Effector memory CD4-positive, alpha-beta T cell (primary cell): Measurements from ENCODE around the gene SMAD6.

ENCODE experiments used
- DNase-seq, 3 donors: peaks; one replicate each; pipeline ENCODE4 v3.0.0-alpha.2; 2020
- H3K27ac ChIP-seq: 2 replicates; pipeline ENCODE4 v1.7.0; 2013; ENCODE audit warnings: mild to moderate bottlenecking, low read length, moderate library complexity; ENCODE audit not compliant: insufficient read depth, poor library complexity, severe bottlenecking
- H3K27me3 ChIP-seq: replicated peaks from 2 replicates; pipeline ENCODE4 v1.7.0; 2013; ENCODE audit warnings: mild to moderate bottlenecking, low read length; ENCODE audit not compliant: insufficient read depth, control insufficient read depth, poor library complexity, severe bottlenecking
- H3K36me3 ChIP-seq: 2 replicates; pipeline ENCODE4 v1.7.0; 2013; ENCODE audit warnings: mild to moderate bottlenecking, low read length, moderate library complexity; ENCODE audit not compliant: control insufficient read depth, insufficient read depth
- H3K4me1 ChIP-seq: 2 replicates; pipeline ENCODE4 v1.7.0; 2013; ENCODE audit warnings: low read length, mild to moderate bottlenecking; ENCODE audit not compliant: control insufficient read depth, insufficient read depth, poor library complexity, severe bottlenecking
- H3K4me3 ChIP-seq: 2 replicates; pipeline ENCODE4 v1.7.0; 2013; ENCODE audit warnings: low read length, low read depth, mild to moderate bottlenecking; ENCODE audit not compliant: insufficient read depth, poor library complexity, severe bottlenecking
- H3K9me3 ChIP-seq: 2 replicates; pipeline ENCODE4 v1.7.0; 2013; ENCODE audit warnings: mild to moderate bottlenecking, low read length, moderate library complexity; ENCODE audit not compliant: control insufficient read depth

SMAD6 gene

DNA sequence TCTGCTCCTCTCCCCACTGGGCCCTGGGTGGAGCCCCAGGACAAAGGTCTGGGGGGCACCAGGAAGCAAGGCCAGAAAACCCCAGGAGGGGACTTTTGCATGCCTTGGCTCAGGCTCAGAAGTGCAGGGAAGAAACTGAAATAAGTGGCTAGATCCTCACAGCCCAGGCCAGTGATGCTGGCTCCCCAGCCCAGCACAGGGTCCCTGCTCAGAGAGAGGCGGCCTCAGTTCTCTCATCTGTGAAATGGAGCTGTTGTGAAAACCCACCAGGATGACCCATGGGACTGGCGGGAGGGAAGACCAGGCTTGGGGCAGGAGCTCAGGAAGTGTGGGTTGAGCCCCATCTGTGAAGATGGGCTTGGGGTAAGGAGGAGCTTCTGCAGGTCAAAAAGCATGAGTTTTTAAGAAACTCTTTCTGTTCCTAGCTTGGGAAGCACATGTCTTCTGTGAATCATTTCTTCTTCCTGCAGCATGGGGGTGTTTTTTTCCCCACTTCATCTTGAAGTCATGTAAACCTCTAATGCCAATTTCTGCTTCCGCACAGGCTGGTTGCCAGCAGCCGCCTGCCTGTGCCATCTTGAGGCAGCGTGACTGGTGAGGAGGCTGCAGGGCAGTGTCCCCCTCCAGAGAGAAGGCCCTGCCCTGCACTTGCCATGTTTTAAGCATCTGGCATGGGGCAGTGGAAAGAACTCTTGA lies 118.6 kb downstream of the SMAD6 start:
- no peak overlapping the region for H3K27ac ChIP-seq

DNA sequence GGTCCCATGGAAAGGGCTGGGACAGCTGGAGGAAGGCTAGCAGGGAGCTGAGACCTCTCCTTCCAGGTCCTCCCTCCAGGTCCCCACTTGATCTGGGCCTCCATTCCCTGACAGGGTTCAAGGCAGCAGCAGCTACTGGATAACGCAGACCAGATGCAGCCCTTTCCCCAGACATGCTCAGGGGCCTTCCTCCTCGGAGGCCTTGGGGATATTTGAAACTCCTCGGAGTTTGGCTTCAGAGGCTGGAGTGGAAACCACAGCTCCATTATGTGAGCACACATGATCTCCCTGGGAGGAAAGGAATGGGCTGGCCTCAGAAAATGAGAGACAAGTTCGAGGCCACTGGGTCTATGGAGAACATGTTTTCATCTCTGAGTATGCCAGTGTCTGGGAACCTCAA lies 119.3 kb downstream of the SMAD6 start:
- DNase-seq = no peak
- H3K4me1 ChIP-seq = no peaks in the 10 kb centered on the region

More for the DNA sequence above, 118.6 kb downstream of the SMAD6 start:
- H3K27me3 ChIP-seq = no peaks in the 10 kb centered on the region
- no peaks in the 10 kb centered on the region for H3K4me1 ChIP-seq
- H3K9me3 ChIP-seq = no peaks in the 10 kb centered on the region
- DNase-seq = no peak
- H3K36me3 ChIP-seq = no peaks in the 10 kb centered on the region
- H3K4me3 ChIP-seq = no peak overlapping the region

DNA sequence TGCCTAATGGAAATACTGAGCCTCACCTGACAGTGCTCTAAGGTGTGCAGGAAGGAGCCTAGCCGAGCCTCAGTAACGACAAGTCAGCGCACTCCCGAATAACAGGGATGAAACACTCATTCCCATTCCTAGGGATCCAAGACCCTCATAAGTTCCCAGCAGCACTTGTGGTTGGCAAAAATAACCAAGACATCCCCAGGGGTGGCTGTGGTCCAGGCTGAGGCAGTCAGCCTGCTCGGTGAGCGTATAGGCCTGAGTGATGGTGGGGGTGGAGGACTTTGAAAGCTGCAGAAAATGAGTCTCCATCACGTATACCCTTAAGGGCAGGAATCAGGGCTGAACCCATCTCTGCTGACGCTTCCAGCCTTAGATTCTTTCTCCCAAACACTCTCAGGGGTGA lies 120.1 kb downstream of the SMAD6 start:
- Histone ChIP-seq H3K36me3 (no peaks in the 10 kb centered on the region), H3K27ac (no peak overlapping the region), H3K4me3 (no peak overlapping the region), H3K27me3 (no peaks in the 10 kb centered on the region), H3K4me1 (no peaks in the 10 kb centered on the region), H3K9me3 (no peaks in the 10 kb centered on the region)
- DNase-seq = no peak

More for the DNA sequence above, 119.3 kb downstream of the SMAD6 start:
- Histone ChIP-seq H3K9me3 (no peaks in the 10 kb centered on the region), H3K27me3 (no peaks in the 10 kb centered on the region), H3K4me3 (no peak overlapping the region), H3K27ac (no peak overlapping the region), H3K36me3 (no peaks in the 10 kb centered on the region)

DNA sequence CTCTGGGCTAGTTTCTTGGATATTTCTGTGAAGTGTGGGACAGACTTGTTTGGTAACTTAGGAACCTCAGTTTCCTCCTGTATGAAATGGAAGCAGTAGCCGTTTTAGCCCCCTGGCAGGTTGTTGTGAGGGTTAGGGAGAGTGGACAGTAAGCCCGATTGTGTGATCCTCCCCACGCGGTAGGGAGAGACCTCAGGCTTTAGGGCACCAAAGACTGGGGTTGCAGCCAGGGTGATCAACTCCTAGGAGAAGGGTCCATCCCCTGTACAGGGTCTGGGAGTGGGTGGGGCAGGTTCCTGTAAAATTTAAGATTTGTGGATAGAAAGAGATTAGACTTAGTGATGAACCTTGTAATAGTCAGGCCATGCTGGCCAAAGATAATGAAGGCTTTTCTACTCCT lies 120.5 kb downstream of the SMAD6 start:
- Histone ChIP-seq H3K9me3 (no peaks in the 10 kb centered on the region), H3K27me3 (no peaks in the 10 kb centered on the region), H3K4me1 (no peaks in the 10 kb centered on the region), H3K4me3 (no peak overlapping the region), H3K36me3 (no peaks in the 10 kb centered on the region), H3K27ac (no peak overlapping the region)
- DNase-seq = no peak

DNA sequence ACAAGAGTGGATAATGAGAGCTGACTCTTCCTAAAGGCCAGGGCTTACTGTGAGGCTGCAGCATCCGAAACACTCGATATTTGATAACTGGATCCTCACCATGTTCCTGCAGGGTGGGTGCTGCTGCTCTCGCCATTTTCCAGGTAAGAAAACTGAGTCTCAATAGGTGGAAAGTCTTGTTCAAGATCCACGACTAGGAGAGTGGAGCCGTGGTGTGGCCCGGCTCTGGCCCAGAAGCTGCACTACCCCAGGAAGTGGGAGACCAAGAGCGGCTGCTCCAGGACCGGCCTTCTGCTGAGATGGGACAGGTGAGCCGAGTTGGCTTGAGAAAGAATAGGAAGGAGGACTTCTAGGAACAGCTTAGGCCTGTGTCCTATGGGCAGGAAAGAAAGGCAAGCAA lies 121.6 kb downstream of the SMAD6 start:
- no peak for DNase-seq
- H3K27me3 ChIP-seq = no peaks in the 10 kb centered on the region
- no peaks in the 10 kb centered on the region for H3K4me1 ChIP-seq
- H3K4me3 ChIP-seq = no peak overlapping the region
- H3K36me3 ChIP-seq = no peaks in the 10 kb centered on the region
- H3K27ac ChIP-seq = no peak overlapping the region
- H3K9me3 ChIP-seq = no peaks in the 10 kb centered on the region

DNA sequence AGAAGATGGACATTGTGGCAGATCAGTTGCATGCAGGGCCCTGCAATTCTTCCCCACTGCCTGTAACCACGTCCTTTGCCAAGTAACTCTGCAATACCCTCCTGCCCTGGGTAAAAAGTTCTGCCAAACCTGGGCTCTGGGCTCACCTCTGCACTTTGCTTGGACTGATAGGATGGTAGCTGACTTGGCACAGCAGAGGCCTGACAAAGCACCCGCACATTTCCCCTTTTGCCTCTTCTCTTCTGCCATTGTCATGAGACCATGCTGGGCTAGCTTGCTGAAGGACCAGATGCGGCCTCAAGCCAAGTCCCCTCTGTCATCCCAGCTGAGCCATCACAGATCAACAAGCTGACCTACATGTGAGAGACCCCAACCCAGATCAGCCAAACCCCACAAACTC lies 122.4 kb downstream of the SMAD6 start:
- no peak for DNase-seq
- no peaks in the 10 kb centered on the region for H3K27me3 ChIP-seq
- no peaks in the 10 kb centered on the region for H3K36me3 ChIP-seq
- H3K27ac ChIP-seq = no peak overlapping the region
- H3K9me3 ChIP-seq = no peaks in the 10 kb centered on the region
- no peak overlapping the region for H3K4me3 ChIP-seq
- H3K4me1 ChIP-seq = no peaks in the 10 kb centered on the region

DNA sequence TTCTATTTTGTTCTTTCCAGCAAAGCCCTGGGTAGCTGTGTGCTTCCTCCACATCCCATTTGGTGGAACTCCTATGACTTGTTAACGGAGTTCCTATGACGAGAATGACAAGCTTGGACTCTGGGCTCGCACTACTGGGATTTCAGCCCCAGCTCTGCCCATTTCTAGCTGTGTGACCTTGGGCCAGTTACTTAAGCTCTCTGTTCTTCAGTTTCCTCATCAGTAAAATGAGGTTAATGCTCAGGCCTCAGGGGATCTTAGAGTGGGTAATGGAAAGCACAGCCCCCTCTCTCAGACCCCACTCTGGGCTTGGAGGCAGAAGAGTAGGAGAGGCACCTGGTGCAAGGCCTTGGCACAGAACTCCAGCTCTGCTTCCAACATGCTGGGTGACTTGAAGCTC lies 123.1 kb downstream of the SMAD6 start:
- Histone ChIP-seq H3K36me3 (no peaks in the 10 kb centered on the region), H3K9me3 (no peaks in the 10 kb centered on the region), H3K27me3 (no peaks in the 10 kb centered on the region), H3K4me3 (no peak overlapping the region), H3K27ac (no peak overlapping the region), H3K4me1 (no peaks in the 10 kb centered on the region)
- no peak for DNase-seq

DNA sequence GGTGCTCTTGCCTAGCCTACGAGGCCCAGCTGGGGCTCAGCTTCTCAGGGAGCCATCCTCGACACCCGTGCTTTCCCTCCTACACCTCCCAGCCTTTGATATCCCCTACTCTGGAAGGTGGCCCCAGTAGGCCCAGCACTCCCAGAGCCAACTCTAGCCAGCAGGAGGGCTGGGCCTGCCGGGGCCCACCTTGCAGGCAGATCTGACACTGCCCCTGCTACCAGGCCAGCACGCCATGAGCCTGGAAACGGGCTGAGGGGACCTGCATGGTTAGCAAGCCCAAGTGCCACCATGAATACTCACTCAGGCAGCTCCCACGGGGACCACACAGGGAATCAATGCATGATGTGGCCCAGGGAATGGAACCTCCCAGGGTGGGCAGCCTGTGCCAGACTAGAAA lies 123.7 kb downstream of the SMAD6 start:
- Histone ChIP-seq H3K9me3 (no peaks in the 10 kb centered on the region), H3K27ac (no peak overlapping the region), H3K4me3 (no peak overlapping the region), H3K27me3 (no peaks in the 10 kb centered on the region), H3K36me3 (no peaks in the 10 kb centered on the region), H3K4me1 (no peaks in the 10 kb centered on the region)
- DNase-seq = no peak

DNA sequence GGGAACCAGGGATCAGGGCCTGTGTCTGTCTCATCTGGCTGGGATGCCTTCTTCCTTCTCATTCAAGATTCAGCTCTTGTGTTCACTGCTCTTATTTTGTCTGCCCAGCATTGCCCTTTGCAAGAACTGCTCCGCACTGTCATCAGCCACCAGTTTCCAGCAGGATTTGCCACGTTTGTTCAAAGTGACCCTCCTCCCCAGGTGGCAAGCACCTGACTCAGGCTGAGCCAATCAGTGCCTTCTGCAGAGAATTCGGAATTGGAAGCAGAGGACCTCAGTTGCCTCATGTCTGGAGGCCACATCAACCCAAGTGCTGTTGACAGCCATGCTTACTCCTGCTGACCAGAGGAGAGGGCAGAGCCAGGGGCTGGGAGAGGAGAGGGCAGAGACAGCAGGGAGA lies 124.5 kb downstream of the SMAD6 start:
- H3K4me3 ChIP-seq = no peak overlapping the region
- H3K27ac ChIP-seq = no peak overlapping the region
- H3K4me1 ChIP-seq = no peaks in the 10 kb centered on the region
- H3K27me3 ChIP-seq = no peaks in the 10 kb centered on the region
- no peaks in the 10 kb centered on the region for H3K9me3 ChIP-seq
- no peaks in the 10 kb centered on the region for H3K36me3 ChIP-seq
- no peak for DNase-seq

DNA sequence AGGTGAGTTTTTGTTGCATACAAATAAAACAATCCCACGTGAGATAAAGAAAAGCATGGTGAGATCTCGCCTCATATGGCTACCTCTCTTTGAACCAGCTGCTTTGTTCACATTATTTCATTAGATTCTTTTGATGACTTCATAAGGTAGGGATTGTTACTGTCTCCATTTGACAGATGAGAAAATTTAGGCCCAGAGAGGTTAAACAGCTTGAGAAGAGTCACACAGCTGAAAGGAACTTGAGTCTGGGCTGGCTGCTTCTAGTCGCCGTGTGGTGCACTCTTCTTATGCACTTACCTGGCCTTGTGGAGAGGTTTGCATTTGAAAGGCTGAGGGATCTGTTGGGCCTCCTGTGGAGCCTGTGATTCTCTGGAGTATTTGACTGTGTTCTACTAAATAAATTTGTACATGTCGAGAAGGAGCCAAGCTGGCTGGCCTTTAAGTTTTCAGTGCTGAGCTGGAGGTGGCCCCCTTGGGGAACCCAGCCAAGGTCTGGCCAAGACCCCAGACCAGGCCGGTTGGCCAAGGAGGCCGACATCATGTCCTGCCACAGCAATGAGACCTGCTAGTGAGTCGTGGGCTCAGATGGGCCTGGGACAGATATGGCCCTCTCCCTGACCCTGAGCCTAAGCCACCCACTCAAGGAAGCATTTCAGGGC lies 125.1 kb downstream of the SMAD6 start:
- Histone ChIP-seq H3K4me3 (no peak overlapping the region), H3K27ac (no peak overlapping the region), H3K4me1 (no peaks in the 10 kb centered on the region), H3K27me3 (no peaks in the 10 kb centered on the region), H3K9me3 (no peaks in the 10 kb centered on the region), H3K36me3 (no peaks in the 10 kb centered on the region)
- DNase-seq = no peak
